Adipose tissue (tissue), 3 donors: ENCODE data around the gene MKLN1. TPM values are rescaled to one million over a fixed set of nuclear protein-coding genes. Genes with fewer than 3 reads are reported as not detected.

Experiments used
- H3K27ac ChIP-seq: one replicate; pipeline ENCODE4 v1.5.1; 2013; ENCODE audit warnings: low read depth, low read length
- WGBS, 3 donors: extraction: QIAGEN DNeasy Blood & Tissue Kit; methylation state at CpG; one replicate each; pipeline ENCODE4 v1.1.7; 2013; 5-methylcytosine and 5-hydroxymethylcytosine counted together
- polyA plus RNA-seq, 3 donors: library from polyadenylated mRNA; stranded (reverse); fragments of 200-250 nt; gene quantifications; one replicate each; pipeline ENCODE4 v1.2.3, GENCODE V29; 2013
- donor health status: healthy with polysubstance abuse.
- donor health status: Bipolar disorder and iron deficiency.
- donor health status: healthy.

Gene MKLN1
- polyA plus RNA-seq, 3 donors, result 6.5 to 13.7 (median 13.6) TPM

GRCh38 chr7:131338691-131339390, 11.2 kb downstream of the MKLN1 start:
- whole genome bisulfite sequencing, 3 donors, result 56 to 81% (median 78%) methylated on average over 7 of the region's 7 CpGs
- H3K27ac ChIP-seq, result no peak overlapping the region

GRCh38 chr7:131341690-131342089, 14.0 kb downstream of the MKLN1 start:
- H3K27ac ChIP-seq, result no peak overlapping the region
- 94 to 100% (median 96%) methylated on average over 1 of the region's 1 CpG for WGBS, 3 donors

- WGBS, 3 donors, result 76 to 82% (median 79%) methylated on average over 2 of the region's 2 CpGs
- no peak overlapping the region for H3K27ac ChIP-seq
Measured at GRCh38 chr7:131342864-131343442, 15.3 kb downstream of the MKLN1 start.

- H3K27ac ChIP-seq, result no peak overlapping the region
- 29 to 72% (median 70%) methylated on average over 3 of the region's 3 CpGs for WGBS, 3 donors
Measured at GRCh38 chr7:131346885-131347592, 19.4 kb downstream of the MKLN1 start.

GRCh38 chr7:131352032-131352431, 24.4 kb downstream of the MKLN1 start:
- H3K27ac ChIP-seq, result no peak overlapping the region
- WGBS, 3 donors, result 75 to 84% (median 75%) methylated on average over 2 of the region's 2 CpGs

GRCh38 chr7:131354390-131354789, 26.7 kb downstream of the MKLN1 start:
- 29 to 69% (median 29%) methylated on average over 3 of the region's 3 CpGs for WGBS, 3 donors
- H3K27ac ChIP-seq, result no peak overlapping the region

GRCh38 chr7:131355917-131356777, 28.5 kb downstream of the MKLN1 start:
- WGBS, 3 donors, result 68 to 77% (median 70%) methylated on average over 13 of the region's 13 CpGs
- no peak overlapping the region for H3K27ac ChIP-seq

- no peak overlapping the region for H3K27ac ChIP-seq
- 84 to 85% (median 84%) methylated on average over 3 of the region's 3 CpGs for WGBS, 3 donors
Measured at GRCh38 chr7:131357282-131357880, 29.7 kb downstream of the MKLN1 start.

- WGBS, 3 donors, result 93 to 97% (median 94%) methylated on average over 3 of the region's 3 CpGs
- no peak overlapping the region for H3K27ac ChIP-seq
Measured at GRCh38 chr7:131358636-131359035, 31.0 kb downstream of the MKLN1 start.

GRCh38 chr7:131359136-131359776, 31.6 kb downstream of the MKLN1 start:
- 81 to 90% (median 86%) methylated on average over 3 of the region's 3 CpGs for WGBS, 3 donors
- H3K27ac ChIP-seq, result no peak overlapping the region

- WGBS, 3 donors, result 19 to 86% (median 75%) methylated on average over 2 of the region's 2 CpGs
- H3K27ac ChIP-seq, result no peak overlapping the region
Measured at GRCh38 chr7:131363719-131364118, 36.0 kb downstream of the MKLN1 start.

- 91 to 96% (median 91%) methylated on average over 4 of the region's 4 CpGs for whole genome bisulfite sequencing, 3 donors
Measured at GRCh38 chr7:131364767-131365344, 37.2 kb downstream of the MKLN1 start.

GRCh38 chr7:131365838-131366237, 38.2 kb downstream of the MKLN1 start:
- 30 to 34% (median 31%) methylated on average over 3 of the region's 3 CpGs for WGBS, 3 donors

More at GRCh38 chr7:131364767-131365344, 37.2 kb downstream of the MKLN1 start:
- no peak overlapping the region for H3K27ac ChIP-seq

GRCh38 chr7:131369354-131369753, 41.7 kb downstream of the MKLN1 start:
- no peak overlapping the region for H3K27ac ChIP-seq

More at GRCh38 chr7:131365838-131366237, 38.2 kb downstream of the MKLN1 start:
- no peak overlapping the region for H3K27ac ChIP-seq

- no peak overlapping the region for H3K27ac ChIP-seq
- WGBS, 3 donors, result 65 to 78% (median 72%) methylated on average over 1 of the region's 1 CpG
Measured at GRCh38 chr7:131370523-131370968, 42.9 kb downstream of the MKLN1 start.

- WGBS, 3 donors, result 89 to 99% (median 96%) methylated on average over 2 of the region's 2 CpGs
- H3K27ac ChIP-seq, result no peak overlapping the region
Measured at GRCh38 chr7:131371411-131371810, 43.7 kb downstream of the MKLN1 start.

GRCh38 chr7:131372554-131372953, 44.9 kb downstream of the MKLN1 start:
- no peak overlapping the region for H3K27ac ChIP-seq
- 88 to 96% (median 91%) methylated on average over 1 of the region's 1 CpG for WGBS, 3 donors
